Neural crest cell (in vitro differentiated cells): Measurements from ENCODE around the gene NMNAT2. TPM values are rescaled to one million over a fixed set of nuclear protein-coding genes. Genes with fewer than 3 reads are reported as not detected.

ENCODE experiments used
- DNase-seq: peaks from one replicate; pipeline ENCODE4 v3.0.0; 2021; ENCODE audit warnings: low read depth, mixed read lengths, low spot score
- H3K27ac Mint-ChIP-seq: one replicate; pipeline ENCODE4 v1.8.0; 2021; ENCODE audit warnings: mild to moderate bottlenecking, mixed read lengths; ENCODE audit not compliant: unreplicated experiment
- H3K27me3 Mint-ChIP-seq: 2 replicates; pipeline ENCODE4 v1.8.0; 2021; ENCODE audit warnings: low read depth, mild to moderate bottlenecking, mixed read lengths
- H3K36me3 Mint-ChIP-seq: 2 replicates; pipeline ENCODE4 v1.8.0; 2021; ENCODE audit warnings: low read depth, mild to moderate bottlenecking, mixed read lengths
- H3K4me1 Mint-ChIP-seq: 2 replicates; pipeline ENCODE4 v1.8.0; 2021; ENCODE audit warnings: mixed read lengths
- H3K4me3 Mint-ChIP-seq: one replicate; pipeline ENCODE4 v1.8.0; 2021; ENCODE audit warnings: mild to moderate bottlenecking, mixed read lengths
- H3K9me3 Mint-ChIP-seq: 2 replicates; pipeline ENCODE4 v1.8.0; 2021; ENCODE audit warnings: mixed read lengths
- total RNA-seq: library from RNA; stranded (reverse); gene quantifications from 2 replicates; pipeline ENCODE4 v1.2.1, GENCODE V29; 2021
- TF ChIP-seq, protein P1 (sequence below): fragments of 200-600 bp; sonication (generic); conservative IDR thresholded peaks from 2 replicates; pipeline ENCODE4 v1.5.0; 2021; ENCODE audit warnings: antibody characterized with exemption, mild to moderate bottlenecking

NMNAT2 gene
- total RNA-seq, 1 donor from 2014 or later = 4.5 TPM

- Mint-ChIP-seq H3K4me3 (no peak overlapping the region), H3K4me1 (peaks cover 6% of the 10 kb centered on the region), H3K27me3 (no peaks in the 10 kb centered on the region), H3K27ac (no peak overlapping the region), H3K9me3 (no peaks in the 10 kb centered on the region), H3K36me3 (no peaks in the 10 kb centered on the region)
- DNase-seq = no peak
- TF ChIP-seq, protein P1, sequence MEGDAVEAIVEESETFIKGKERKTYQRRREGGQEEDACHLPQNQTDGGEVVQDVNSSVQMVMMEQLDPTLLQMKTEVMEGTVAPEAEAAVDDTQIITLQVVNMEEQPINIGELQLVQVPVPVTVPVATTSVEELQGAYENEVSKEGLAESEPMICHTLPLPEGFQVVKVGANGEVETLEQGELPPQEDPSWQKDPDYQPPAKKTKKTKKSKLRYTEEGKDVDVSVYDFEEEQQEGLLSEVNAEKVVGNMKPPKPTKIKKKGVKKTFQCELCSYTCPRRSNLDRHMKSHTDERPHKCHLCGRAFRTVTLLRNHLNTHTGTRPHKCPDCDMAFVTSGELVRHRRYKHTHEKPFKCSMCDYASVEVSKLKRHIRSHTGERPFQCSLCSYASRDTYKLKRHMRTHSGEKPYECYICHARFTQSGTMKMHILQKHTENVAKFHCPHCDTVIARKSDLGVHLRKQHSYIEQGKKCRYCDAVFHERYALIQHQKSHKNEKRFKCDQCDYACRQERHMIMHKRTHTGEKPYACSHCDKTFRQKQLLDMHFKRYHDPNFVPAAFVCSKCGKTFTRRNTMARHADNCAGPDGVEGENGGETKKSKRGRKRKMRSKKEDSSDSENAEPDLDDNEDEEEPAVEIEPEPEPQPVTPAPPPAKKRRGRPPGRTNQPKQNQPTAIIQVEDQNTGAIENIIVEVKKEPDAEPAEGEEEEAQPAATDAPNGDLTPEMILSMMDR = no peak
Observed at GRCh38 chr1:183295521-183295920, 122.7 kb downstream of the NMNAT2 start.

GRCh38 chr1:183293876-183294275 lies 124.3 kb downstream of the NMNAT2 start:
- Mint-ChIP-seq H3K27me3 (no peaks in the 10 kb centered on the region), H3K4me1 (peaks cover 6% of the 10 kb centered on the region)

GRCh38 chr1:183293241-183293640 lies 124.9 kb downstream of the NMNAT2 start:
- H3K4me3 Mint-ChIP-seq = no peak overlapping the region
- no peaks in the 10 kb centered on the region for H3K36me3 Mint-ChIP-seq
- H3K27ac Mint-ChIP-seq = no peak overlapping the region

More at GRCh38 chr1:183293876-183294275, 124.3 kb downstream of the NMNAT2 start:
- Mint-ChIP-seq H3K4me3 (no peak overlapping the region), H3K27ac (no peak overlapping the region), H3K9me3 (no peaks in the 10 kb centered on the region), H3K36me3 (no peaks in the 10 kb centered on the region)
- no peak for DNase-seq
- TF ChIP-seq, protein P1 = no peak

GRCh38 chr1:183291802-183292514 lies 126.2 kb downstream of the NMNAT2 start:
- no peaks in the 10 kb centered on the region for H3K27me3 Mint-ChIP-seq
- no peaks in the 10 kb centered on the region for H3K9me3 Mint-ChIP-seq
- H3K4me3 Mint-ChIP-seq = no peak overlapping the region
- TF ChIP-seq, protein P1 = no peak
- H3K4me1 Mint-ChIP-seq = peaks cover 6% of the 10 kb centered on the region
- H3K27ac Mint-ChIP-seq = no peak overlapping the region
- no peak for DNase-seq
- H3K36me3 Mint-ChIP-seq = no peaks in the 10 kb centered on the region

More at GRCh38 chr1:183293241-183293640, 124.9 kb downstream of the NMNAT2 start:
- Mint-ChIP-seq H3K27me3 (no peaks in the 10 kb centered on the region), H3K9me3 (no peaks in the 10 kb centered on the region), H3K4me1 (peaks cover 6% of the 10 kb centered on the region)
- DNase-seq = no peak
- TF ChIP-seq, protein P1 = no peak

GRCh38 chr1:183291216-183291762 lies 126.9 kb downstream of the NMNAT2 start:
- H3K9me3 Mint-ChIP-seq = no peaks in the 10 kb centered on the region
- H3K4me3 Mint-ChIP-seq = no peak overlapping the region
- peaks cover 6% of the 10 kb centered on the region for H3K4me1 Mint-ChIP-seq
- DNase-seq = no peak
- no peaks in the 10 kb centered on the region for H3K27me3 Mint-ChIP-seq
- H3K27ac Mint-ChIP-seq = no peak overlapping the region
- no peaks in the 10 kb centered on the region for H3K36me3 Mint-ChIP-seq
- TF ChIP-seq, protein P1 = no peak
